HL-60 (cell line): Measurements from ENCODE around the gene TBX5.

ENCODE experiments used
- GABPA ChIP-seq: IDR thresholded peaks from 2 replicates; pipeline ENCODE4 v1.6.1; 2012; ENCODE audit warnings: low read depth
- REST ChIP-seq: IDR thresholded peaks from 2 replicates; pipeline ENCODE4 v1.6.1; 2012; ENCODE audit warnings: low read depth; ENCODE audit not compliant: insufficient replicate concordance
- TF ChIP-seq, protein P1 (sequence below): IDR thresholded peaks from one replicate; pipeline ENCODE4 v1.5.1; 2011; ENCODE audit warnings: low read length, control low read depth, inconsistent platforms; ENCODE audit not compliant: insufficient read depth

- TF ChIP-seq, protein P1, sequence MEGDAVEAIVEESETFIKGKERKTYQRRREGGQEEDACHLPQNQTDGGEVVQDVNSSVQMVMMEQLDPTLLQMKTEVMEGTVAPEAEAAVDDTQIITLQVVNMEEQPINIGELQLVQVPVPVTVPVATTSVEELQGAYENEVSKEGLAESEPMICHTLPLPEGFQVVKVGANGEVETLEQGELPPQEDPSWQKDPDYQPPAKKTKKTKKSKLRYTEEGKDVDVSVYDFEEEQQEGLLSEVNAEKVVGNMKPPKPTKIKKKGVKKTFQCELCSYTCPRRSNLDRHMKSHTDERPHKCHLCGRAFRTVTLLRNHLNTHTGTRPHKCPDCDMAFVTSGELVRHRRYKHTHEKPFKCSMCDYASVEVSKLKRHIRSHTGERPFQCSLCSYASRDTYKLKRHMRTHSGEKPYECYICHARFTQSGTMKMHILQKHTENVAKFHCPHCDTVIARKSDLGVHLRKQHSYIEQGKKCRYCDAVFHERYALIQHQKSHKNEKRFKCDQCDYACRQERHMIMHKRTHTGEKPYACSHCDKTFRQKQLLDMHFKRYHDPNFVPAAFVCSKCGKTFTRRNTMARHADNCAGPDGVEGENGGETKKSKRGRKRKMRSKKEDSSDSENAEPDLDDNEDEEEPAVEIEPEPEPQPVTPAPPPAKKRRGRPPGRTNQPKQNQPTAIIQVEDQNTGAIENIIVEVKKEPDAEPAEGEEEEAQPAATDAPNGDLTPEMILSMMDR: no peak
- TF ChIP-seq GABPA (no peak), REST (no peak)
Measured at GRCh38 chr12:114409852-114410600, 4.1 kb upstream of the TBX5 start.
